CD4-positive, alpha-beta T cell treated with Interleukin-21 for 1 hour (primary cell): ENCODE measurements around the gene CD27.
"Not testable (repeated sequence)": the region's sequence is repeated elsewhere in the genome, so short reads cannot be mapped to it uniquely, and the experiment has no call there.

ENCODE experiments used
- DNase-seq: peaks from one replicate; pipeline ENCODE4 v3.0.0-alpha.2; 2020

CD27 gene

DNA sequence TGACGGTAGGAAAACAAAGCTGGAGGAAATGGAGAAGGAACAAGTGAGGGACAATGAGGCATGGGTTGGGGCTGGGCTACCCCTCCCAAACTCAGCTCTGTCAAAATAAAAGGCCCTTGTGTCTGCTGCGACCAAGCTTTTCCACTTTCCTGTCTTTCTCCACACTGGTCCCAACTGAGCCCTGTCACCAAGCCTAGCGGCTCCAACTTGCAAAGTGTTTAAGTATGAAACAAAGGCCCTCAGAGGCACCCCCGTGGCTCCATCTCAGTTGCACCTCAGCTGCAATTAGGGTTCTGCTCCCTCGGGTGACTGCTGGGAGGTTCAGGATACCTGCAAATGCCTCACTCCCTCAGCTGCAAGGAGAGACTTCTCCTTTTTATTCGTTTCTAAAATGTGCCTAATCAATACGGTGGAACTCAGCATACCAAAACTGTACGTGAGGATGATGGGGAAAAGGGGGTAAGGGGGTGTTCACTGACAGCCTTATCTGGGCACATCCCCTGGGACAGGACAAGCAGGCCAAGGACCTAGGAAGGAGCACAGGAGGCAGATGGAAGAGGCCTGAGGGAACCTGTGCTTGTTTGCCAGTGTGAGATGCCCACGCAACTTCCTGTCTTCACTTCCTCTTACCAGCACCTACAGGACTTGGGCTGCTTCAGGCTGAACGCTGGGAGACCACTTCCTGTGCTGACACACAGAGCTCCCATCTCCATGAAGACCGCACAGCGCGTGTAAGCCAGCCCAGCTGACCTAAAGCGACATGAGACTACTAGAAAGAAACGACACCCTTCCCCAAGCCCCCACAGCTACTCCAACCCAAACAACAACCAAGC, 16.9 kb downstream of the CD27 start:
- peak; percentile 87 for DNase-seq

- DNase-seq, result no peak
Measured at GRCh38 chr12:6462234-6462995, 17.7 kb downstream of the CD27 start.

DNA sequence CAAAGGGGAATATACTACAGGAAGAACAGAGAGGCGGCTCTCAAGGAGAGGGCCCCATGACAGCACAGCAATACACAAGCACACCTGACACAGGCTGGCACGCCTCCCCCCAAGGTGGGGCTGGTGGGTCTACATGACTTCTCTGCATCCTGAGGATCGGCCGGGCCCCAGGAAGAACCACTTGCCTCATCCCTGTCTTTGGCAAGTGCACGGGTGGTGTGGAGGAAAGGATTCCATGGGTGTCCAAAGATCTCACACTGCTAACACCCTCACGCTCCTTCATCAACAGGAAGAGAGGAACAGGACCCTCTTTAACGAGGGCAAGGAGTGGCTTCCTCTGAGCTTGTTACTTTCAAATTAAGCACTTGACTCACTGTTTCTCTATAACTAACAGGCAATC, 18.5 kb downstream of the CD27 start:
- DNase-seq, result peak; percentile 44

- no peak for DNase-seq
Measured at GRCh38 chr12:6463858-6464257, 19.1 kb downstream of the CD27 start.

DNA sequence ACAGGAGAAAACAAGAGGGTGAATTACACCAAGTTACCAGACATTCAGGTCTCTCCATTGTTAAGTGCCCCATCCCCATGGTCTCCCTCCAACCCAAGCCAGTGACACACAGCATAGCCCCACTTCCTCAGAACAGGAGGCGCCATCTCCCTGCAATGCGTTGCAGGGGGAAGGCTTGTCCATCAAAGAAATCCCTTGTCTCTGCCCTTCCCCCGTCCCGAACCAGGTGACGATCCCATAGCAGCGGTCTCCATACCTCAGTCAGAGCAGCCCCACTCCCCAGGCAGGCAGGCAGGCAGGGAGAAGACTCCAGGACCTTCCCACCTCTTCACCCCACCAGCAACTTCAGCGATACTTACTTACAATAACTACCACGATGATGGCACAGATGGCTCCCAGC, 19.8 kb downstream of the CD27 start:
- DNase-seq, result no peak

- peak; percentile 69 for DNase-seq
Measured at GRCh38 chr12:6465467-6466183, 20.9 kb downstream of the CD27 start.

- no peak for DNase-seq
Measured at GRCh38 chr12:6466184-6466573, 21.4 kb downstream of the CD27 start.

- DNase-seq, result not testable (repeated sequence)
Measured at GRCh38 chr12:6466751-6467150, 22.0 kb downstream of the CD27 start.

- not testable (repeated sequence) for DNase-seq
Measured at GRCh38 chr12:6467571-6468282, 23.0 kb downstream of the CD27 start.

- DNase-seq, result no peak
Measured at GRCh38 chr12:6468283-6468575, 23.5 kb downstream of the CD27 start.

GRCh38 chr12:6469092-6469491, 24.3 kb downstream of the CD27 start:
- no peak for DNase-seq

- DNase-seq, result no peak
Measured at GRCh38 chr12:6469609-6470374, 25.0 kb downstream of the CD27 start.

DNA sequence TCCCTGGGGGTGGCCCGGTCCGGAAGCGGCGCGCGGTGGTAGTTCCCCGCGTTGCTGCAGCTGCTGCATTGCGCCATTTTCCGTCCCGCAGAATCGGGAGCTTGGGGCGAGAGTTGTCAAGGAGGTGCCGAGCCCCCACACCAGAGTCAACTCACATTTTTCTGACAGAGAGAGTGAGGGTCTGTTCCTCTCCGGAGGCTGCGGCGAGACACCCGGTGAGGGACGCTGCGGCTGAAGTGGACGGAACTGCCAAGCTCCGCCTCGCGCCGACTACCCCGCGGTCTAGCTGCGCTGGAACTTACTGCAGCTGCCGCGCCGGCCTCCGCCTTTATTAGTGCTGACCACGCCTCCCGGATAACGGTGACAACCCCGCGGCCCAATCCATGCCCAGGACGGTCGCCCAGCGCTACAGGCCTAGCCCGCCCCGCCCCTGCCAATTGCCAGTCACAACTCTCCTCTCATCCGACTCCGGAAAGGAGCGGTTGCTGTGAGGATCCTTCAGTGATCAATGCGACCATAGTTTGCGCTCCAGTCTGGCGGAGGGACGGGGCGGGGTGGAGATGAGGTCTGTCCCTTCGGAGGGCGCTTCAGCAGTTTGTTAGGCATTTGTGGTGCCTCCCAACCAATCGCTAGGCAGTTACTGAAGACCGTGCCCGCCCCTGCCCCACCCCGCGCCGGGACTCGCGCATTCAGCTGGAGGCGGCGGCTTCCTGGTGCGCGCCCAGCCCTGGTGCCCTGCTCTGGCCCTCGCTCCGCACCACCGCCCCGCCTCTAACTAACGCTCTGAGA, 25.8 kb downstream of the CD27 start, which contains the start of gene VAMP1:
TSS of gene VAMP1 (minus strand) at position 303 of the 789 bp plus-strand sequence. CDS start at position 157, 146 bp downstream.
- peak; percentile 97 for DNase-seq

- no peak for DNase-seq
Measured at GRCh38 chr12:6471989-6472360, 27.2 kb downstream of the CD27 start.

GRCh38 chr12:6472491-6472890, 27.7 kb downstream of the CD27 start:
- DNase-seq, result no peak

- not testable (repeated sequence) for DNase-seq
Measured at GRCh38 chr12:6475233-6475975, 30.6 kb downstream of the CD27 start.

DNA sequence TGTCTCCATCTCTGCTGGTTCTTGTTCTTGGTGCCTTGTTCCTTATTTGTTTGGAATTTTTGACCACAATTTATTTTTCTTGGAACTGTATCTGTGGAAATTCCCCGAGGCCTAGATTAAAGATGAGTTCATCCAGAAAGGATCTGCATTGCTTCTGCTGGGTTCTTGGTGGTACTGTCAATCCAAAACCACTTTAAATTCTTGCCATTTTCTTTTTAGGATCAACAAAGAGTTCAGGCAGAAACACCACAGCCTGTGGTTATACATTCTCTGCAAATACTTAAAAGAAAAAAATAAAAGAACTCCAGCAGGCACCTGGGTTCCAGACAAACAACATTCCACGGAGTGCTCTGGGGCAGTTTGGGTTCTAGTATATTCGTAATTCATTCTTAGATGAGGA, 31.7 kb downstream of the CD27 start:
- DNase-seq, result no peak

- DNase-seq, result not testable (repeated sequence)
Measured at GRCh38 chr12:6477601-6478377, 33.0 kb downstream of the CD27 start.

DNA sequence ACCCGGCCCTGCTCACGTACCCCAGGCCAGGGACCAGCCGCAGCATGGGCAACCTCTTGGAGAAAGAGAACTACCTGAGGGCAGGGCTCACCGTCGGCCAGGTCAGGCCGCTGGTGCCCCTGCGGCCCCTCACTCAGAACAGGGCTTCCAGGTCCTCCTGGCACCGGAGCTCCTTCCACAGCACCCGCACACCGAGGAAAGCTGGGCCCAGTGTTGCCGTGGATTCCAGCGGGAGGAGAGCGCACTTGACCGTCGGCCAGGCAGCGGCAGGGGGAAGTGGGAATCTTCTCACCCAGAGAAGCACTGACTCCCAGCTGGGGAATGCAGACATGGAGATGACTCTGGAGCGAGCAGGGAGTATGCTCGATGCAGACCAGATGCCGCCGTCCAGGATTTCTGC, 33.7 kb downstream of the CD27 start:
- DNase-seq, result no peak

GRCh38 chr12:6488240-6488639, 43.5 kb downstream of the CD27 start:
- DNase-seq, result no peak
